HG03045 (cell line): ENCODE results near the gene CPNE4.

Experiments
- ATAC-seq: cut with Tn5 transposase; IDR thresholded peaks from one replicate; pipeline ENCODE4 v1.9.1; 2021; ENCODE audit warnings: mild to moderate bottlenecking, moderate library complexity; ENCODE audit not compliant: unreplicated experiment

CPNE4 gene

GRCh38 chr3:131485119-131485518 is 549.7 kb downstream of the CPNE4 start:
- no peak for ATAC-seq

- no peak for ATAC-seq
Observed at GRCh38 chr3:131484496-131485111, 550.2 kb downstream of the CPNE4 start.
